Dermis blood vessel endothelial cell (primary cell): Measurements from ENCODE around the gene MYO10. TPM values are rescaled to one million over a fixed set of nuclear protein-coding genes. Genes with fewer than 3 reads are reported as not detected.

ENCODE experiments used
- DNase-seq: peaks from one replicate; pipeline ENCODE4 v3.0.0; 2010
- total RNA-seq: library from RNA; depleted of rRNA; stranded (reverse); fragments of >200 nt; gene quantifications from 2 replicates; pipeline ENCODE4 v1.2.3, GENCODE V29; 2014

The MYO10 gene
- total RNA-seq, 1 donor from 2014 or later = 140 TPM

DNA sequence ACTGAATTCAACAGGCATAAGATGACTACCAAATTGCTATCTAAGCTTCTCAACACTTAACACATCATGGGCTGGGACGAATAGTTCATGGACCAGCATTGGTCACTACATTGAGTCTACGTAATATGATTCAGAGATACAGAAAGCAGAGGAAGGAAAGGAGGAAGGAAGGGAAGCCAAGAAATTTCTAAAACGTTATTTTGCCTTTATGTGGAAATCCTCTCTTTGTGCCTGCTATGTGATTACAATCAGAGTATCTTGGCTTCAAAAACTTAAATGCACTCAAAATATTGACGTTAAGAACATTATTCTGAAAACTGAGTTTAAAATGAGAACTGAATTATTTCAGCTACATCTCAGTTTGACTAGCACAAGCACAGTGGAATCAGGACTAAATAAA, 231.1 kb downstream of the MYO10 start:
- peak; percentile 39 for DNase-seq

DNA sequence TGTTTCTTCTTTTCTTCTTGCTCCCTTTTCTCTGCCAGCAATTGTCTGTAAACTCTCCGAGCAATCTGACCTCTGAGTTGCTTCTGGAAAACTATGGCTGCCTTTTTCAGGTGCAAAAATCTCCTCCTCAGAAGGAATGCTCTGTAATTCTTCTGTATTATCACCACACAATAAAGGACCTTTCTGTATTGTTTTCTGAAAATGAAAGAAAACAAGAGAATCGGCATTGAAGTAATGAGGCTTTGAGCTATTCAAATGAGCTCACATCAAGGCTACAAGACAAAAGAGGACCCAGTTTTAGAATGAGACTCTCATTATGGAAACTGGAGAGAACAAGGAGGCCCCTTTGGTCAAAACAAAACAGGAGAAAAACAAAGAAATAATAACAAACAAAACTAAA, 233.1 kb downstream of the MYO10 start:
- no peak for DNase-seq

DNA sequence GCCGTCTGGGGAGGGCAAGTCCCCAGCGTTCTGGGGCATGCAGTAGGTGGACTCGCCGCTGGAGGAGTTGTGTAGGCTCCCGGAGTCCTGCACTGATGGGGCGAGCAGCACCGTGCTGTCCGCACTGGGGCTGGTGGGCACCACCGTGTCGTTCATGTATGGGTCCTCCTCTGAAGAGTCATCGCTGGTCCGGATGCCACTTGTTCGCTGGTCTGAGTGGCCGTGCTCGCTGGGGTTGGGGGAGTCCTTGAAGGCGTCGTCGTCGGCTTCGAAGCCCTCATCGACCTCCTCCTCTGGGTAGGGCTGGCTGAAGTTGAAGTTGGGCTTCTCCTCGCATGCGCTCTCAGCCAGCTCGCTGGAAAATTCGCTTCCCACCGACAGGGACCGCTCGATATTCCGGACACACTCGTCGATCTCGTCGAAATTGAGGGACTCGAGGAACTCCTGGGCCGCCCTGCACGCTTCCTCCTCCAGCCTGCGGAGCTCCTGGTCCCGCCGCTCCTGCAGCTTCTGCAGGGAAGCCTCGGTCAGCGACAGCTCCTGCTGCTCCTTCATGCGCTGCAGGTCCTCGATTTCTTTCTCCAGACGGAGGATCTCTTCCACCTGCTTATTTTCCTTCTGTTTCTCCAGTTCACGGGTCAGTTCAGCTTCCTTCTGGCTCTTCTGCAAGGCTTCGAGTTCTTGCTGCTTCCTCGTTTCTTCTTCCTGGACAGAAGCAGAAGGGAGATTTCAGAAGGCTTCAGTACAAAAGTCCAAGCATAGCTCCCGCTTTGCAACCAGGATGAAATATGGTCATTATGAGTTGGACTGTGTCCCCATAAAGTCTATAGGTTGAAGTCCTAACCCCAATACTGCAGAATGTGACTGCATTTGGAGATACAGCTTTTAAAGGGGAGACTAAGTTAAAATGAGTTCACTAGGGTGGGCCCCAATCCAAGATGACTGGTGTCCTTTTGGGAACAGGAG, 234.7 kb downstream of the MYO10 start:
- DNase-seq = no peak

DNA sequence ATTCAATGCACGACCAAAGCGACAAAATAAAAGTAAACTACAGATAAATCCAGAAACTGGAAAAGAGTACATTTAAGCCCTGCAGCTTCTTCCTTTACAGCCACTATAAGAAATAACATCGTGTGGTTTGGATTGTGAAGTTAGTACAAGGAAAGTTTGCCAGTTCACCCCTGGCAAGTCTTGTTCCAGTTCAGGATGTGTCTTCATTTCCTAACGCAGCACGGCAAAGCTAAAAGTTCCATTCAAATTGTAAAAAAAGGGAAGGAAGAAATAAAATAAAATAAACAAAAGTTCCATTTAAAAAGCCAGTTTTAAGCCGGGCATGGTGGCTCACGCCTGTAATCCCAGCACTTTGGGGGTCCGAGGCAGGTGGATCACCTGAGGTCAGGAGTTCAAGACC, 236.0 kb downstream of the MYO10 start:
- DNase-seq = peak; percentile 67

DNA sequence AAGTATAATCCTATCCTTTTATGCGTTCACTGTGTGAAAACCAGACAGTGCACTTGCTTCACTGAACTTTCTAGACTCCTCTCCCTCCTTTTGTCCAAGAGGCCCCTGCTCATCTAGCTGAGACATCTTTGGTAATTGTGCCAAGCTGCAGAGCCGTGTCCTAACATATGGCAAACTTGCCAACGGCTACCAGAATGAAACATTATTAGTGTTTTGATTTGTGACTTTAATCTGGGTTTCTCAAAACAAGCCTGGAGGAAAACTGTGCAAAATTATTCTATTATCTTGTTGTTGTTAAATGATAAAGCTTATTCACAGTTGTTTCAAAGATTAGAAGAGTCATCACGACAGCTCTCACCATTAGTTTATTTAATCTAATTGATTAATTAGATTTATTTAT, 240.3 kb downstream of the MYO10 start:
- DNase-seq = no peak

DNA sequence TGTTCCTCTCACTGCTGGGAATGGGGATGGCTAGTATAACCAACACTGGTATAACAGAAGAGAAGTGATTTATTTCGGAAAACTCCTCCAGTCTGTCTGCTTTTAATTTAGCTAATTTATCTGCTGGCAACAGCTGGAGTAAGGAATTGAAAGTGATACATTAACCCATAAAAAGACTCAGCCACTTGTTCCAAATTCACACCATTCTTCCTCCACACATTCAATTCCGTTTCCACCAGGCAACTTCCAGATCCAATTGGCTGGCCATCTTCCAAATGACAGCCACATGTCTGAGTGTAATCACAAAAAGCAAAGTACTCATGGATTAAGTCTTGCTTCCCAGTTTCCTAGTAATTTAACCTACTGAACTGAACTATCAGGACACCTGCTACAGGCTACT, 242.2 kb downstream of the MYO10 start:
- DNase-seq = peak; percentile 46

DNA sequence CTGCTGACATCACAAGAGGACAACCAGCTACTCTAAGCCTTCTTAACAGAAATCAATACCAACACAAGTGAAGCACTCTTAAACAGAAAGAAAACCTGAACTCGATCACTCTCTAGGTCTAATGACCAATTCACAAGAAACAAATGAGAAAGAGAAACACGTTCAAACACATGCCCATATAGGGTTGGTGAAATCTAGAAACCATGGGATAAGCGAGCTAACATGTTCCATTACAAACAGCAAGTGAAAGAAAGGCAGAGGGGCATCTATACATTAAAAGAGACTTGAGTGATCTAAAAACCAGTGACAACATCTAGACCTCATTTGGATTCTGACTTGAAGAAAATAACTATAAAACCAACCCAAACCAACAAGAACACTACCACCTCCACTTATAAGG, 244.4 kb downstream of the MYO10 start:
- no peak for DNase-seq

DNA sequence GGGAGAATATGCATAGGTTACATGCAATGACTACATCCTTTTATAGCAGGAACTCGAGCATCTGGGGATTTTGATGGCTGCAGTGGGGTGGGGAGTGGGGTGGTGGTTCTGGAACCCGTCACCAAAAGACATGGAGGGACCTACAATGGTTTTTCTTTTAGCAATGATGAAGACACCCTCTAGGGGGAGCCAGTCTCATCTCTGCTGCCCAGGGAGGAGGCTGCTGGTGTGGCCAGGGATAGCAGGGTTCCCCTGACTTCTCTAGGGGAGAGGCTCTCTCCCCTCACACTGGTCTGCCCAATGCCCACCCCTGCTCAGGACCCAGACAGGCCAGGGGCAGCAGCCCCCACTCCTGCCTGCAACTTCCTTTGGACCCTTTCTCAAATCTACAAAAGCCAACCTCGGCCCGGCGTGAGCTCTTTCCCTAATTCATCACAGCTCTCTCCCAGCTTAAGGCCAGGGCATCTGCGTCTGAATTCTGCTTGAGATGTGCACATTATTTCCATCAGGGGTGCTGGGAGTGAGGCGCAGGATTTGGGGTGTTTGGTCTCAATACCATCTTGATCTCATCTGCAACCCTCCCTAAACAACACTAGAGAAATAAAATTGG, 245.7 kb downstream of the MYO10 start:
- DNase-seq = peak; percentile 80

DNA sequence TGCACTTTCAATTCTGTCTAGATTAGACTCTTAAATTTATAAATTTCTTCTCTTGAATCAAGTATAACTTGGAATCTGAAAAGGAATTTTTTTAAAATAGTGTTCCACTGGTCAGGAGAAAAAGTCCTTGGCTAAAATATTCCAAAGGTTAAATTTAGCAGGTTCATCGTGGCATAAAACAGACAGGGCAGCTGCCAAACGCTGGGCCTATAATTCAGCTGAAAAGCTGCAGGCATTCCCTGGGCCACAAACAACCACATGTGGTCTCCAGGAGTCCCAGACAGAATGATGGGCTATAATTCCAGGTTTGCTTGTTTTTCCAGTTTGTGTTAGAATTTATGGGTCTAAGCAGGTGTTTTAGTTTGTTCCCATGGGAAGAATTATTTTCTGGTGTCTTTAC, 248.2 kb downstream of the MYO10 start:
- no peak for DNase-seq

DNA sequence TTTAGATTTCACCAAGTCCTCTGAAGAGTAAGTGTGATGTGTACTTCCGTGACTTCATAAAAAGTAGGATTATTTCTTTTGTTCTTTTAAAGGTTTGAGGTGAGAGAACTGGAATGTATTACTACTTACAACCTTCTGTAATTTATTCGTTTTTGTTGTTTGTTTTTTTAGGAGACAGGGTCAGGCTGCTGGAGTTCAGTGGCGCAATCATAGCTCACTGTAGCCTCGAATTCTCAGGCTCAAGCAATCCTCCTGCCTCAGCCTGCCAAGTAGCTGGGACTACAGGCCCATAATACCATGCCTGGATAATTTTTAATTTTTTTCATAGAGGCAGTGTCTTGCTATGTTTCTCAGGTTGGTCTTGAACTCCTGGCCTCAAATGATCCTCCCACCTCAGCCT, 251.0 kb downstream of the MYO10 start:
- no peak for DNase-seq

DNA sequence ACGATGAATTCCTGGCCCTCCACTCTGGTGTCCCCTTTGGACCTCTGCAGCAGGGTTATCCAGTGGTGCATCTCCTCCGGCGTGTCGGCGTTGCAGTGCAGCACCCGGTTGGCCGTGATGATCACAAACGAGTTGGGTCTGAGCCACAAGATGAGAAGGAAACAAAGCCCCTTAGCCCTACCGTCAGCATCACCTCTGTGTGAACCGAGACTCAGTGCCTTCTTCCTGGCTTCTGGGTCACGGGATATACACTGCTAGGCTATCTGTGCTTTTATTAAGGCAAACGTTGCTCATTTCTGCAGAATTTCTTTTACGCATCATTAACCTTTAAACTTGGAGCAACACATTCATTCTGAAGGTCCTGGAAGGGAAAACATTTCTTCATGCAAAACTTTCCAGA, 254.2 kb downstream of the MYO10 start:
- DNase-seq = no peak

DNA sequence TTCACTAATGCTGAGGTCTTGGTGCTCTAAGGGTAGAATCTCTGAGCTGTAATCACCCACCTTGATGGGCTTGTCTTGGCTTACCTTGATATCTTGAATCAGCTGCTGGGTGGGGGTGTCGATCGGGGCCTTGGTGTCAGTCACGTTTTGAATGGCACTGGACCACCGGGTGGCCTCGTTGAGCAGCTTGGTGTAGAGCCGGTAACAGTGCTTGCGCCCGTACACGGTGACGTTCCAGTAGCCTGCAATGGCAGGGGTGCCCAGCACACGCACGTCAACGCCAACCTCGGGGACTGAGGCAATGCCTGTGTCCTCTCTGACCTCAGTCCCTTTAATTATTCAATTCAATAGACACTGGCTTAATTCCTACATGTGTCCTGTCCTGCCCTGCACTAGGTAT, 256.2 kb downstream of the MYO10 start:
- DNase-seq = peak; percentile 32

DNA sequence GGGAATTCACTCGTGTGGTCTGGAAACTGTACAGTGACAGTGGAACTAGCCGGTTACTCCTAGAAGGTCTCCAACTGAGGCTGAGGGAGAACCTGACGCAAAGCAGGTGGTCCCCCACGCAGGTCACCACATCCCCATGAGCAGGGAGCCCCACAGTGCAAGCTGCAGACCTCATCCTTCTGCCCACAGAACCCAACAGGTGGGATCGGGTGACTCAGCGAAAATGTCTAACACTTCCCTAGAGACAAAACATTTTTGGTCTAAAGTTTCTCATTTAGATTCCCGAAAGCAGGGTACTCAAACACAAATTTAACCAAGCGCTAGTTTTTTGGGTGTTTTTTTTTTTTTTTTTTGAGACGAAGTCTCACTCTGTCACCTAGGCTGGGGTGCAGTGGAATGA, 256.9 kb downstream of the MYO10 start:
- no peak for DNase-seq

DNA sequence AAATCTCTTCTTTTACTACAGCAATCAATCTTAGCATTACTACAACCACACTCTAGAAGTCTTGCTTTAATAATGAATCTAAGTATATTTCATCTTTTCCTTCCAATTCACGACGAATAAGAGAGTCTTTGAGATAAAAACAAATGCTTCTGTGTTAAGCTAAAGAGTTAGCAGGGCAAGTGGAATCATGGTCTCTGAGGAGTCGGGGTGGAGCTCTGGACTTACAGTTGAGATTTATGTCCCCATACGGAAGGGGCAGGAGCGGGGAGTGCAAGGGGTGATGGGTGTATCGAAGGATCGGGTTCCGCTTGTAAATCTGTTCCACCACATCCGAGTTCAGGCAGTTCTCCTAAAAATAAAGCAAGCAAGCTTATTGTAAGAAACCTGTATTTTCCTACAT, 260.3 kb downstream of the MYO10 start:
- no peak for DNase-seq

DNA sequence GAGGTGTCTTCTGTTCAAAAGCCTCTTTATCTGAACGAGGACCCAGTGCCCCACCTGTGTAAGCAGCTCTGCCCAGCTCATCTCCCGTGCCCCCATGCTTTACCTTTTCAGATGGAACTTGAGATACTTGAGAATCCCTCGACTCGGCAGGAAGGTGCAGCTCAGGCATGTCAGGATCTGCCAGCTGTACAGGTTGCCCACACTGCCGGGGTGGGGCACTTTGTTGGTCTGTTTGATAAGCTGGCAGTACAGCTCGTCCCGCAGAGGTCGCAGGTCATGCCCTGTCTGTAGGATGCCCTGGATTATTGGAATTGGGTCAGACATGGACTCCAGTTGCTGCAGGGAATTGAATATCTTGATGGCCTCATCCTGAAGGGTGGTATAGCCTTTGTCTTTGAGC, 261.3 kb downstream of the MYO10 start:
- DNase-seq = no peak

DNA sequence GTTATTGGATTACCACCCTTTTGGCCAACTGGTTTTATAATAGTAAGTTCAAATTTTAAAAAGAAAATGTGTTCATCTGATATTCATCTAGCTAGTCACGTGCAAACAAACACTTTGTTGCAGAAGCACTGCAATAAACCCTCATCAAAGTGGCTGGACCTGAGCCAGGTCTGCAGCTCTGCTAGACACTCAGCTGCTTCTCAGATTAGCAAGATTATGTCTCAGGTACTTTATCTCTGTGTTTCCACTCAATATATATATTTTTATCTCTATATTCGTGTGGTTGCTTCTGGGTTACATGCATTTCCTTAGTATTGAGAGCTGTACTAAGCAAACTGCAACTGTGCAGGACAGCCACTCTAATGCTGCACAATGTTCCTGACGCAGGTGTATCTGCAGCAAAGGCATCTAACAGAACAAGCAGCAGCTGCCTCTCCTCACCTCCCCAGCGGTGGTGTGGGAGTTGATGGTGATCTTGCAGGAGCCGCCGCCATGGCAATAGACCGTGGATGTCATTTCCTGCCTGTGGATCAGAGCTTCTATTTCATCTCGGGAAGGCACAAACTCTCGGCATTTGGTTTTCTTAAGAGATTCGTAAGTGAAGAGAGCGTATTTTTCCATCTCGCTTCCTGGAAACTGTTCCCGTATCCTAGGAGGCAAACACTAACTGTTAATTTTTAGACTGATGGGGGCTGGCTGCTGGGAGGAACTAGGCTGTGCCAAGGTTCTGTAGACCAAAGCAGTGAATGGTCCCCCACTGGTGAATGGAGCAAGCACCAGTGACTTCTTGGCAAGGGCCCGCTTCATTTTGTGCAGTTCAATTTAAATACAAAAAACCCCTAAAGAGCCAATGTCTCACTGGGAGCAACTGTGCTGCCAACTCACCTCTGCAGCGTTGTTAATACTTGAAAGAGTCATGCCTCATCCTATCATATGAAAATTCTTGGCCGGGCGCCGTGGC, 262.6 kb downstream of the MYO10 start:
- DNase-seq = no peak

DNA sequence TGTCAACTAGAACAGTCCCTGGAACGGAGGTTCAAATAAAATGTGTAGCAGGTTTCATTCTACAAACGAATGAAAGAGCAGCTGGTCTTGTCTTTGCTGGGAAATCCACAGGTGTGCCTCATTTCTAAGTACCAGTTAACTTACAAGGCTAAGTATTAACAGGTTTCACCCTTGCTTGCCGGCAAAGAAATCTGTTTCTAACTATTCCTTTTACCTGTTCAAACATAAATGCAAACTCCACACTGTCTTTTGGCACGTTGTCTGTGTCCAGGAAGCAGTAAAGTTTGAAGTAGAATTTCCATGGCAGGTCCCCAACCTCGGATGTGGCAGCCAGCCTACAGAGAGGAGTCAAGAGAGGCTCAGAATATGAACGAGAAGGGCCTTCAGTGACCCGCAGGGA, 264.9 kb downstream of the MYO10 start:
- DNase-seq = no peak

DNA sequence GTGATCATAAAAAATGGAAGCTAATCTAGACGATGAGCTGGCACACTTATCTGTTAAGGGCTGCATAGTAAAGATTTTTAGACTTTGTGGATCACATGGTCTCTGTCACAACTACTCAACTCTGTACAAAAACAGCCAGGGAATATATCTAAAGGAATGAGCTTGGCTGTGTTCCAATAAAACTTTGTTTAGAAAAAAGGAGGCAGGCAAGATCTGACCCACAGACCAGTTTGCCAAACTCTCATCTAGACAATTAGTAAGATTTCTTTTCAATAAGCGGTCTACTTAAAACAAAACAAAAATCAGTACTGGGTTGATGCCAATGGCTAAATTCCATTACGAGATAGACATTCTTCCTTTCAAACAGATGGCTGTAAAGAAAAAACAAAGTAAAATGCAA, 266.3 kb downstream of the MYO10 start:
- DNase-seq = peak; percentile 79

DNA sequence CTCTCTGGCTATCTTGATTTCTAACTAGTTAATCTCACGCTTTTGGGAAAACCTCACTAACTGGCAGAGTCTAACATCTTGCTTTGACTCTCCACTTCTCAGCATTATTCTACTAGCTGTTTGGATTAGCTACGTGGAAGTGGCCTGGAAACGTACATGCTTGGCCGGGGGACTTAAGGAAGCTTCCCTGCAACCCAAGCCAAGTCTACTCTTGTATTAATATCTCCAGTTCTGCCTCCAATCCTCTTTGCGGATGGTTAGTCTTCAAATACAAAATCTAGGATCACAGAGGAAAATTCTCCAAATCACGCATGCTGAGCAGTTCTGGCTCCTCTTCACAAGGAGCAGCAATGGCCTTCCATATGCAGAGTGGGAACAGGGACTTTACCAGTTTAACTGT, 267.5 kb downstream of the MYO10 start:
- no peak for DNase-seq

DNA sequence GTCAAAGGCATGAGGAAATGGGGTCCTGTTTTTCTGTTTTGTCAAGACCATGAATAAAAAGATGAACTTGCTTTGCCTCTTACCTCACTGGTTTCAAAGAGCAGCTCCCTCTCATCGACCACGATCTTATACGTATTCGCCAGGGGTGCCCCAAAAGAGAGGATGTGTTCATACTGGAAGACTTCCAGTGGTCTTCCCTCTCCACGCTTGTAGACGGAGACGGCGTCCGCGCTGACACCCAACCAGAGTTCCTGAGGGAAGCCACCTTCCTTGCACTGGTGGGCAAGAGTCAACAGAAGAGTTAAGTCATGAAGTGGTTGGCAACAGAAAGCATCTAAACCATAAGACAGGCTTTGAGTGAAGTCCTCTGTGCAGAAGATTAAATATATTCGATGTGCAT, 267.9 kb downstream of the MYO10 start:
- DNase-seq = no peak

DNA sequence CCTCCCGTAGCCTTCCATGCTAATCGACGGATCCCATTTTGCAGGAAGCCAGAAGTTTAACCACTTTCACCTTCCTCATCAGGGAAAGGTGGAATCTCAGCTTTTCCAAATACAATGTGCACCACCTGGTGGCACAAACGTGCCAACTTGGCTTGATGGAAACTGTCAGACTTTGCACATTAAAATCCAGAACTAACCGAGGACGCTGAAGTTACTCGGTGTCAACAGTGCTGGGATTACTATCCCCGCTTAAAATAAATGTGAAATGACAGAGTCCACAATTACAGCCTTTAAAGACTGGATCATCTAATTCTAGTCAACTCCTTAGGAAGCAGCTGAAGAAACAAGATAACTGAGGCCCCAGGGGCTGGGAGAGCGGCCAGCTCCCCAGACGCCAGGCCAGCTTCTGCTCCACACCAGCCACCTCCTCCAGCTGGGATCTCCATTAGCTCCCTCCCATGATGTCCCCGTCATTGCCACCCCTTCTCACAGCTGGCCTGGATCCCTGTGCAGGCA, 269.1 kb downstream of the MYO10 start:
- no peak for DNase-seq

DNA sequence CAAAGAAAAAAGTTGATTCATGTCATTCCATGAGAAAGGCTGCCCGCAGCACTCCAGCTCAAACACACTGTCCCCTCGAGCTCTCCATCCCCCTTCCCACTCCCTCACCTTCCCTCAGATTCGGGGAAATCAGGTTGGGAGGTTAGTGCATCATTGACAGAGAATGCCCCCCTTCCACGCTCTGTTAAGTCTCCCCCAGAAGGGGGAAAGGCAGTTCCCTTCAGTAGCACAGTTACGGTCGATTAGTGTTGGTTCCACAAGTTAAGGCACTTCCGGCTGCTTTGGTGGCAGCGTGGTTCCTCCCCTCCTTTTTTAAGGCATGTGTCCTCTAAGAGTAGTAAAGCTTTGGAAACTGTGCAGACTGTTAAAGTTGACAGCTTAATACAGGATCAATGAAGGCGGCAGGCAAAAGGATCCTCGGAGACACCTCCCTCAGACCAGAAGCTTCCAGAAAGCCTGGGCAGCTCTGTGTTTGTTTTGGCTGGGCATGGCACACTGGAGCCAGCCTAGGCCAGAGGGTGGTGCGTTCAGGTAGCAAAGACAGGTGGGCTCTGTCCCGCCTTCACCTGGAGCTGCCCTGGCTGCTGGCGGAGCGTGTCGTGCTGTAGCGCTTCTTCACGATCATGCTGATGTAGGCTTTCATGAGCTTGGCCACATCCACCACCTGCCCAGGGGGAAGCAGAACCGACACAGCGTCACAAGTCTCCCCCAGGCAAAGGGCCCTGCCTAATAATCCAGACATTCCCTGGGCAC, 269.8 kb downstream of the MYO10 start:
- no peak for DNase-seq
